Renal cortex interstitium (tissue), 15 donors: ENCODE data around the gene TTC4. TPM values are rescaled to one million over a fixed set of nuclear protein-coding genes. Genes with fewer than 3 reads are reported as not detected.

ENCODE experiments used
- DNase-seq, 11 donors: peaks; one replicate each; pipeline ENCODE4 v3.0.0-alpha.2; 2013; ENCODE audit warnings: low read depth in 9 of 11, low spot score in 4 of 11; ENCODE audit errors: extremely low read depth in 1 of 11
- long read RNA-seq, 16 experiments: transcript quantifications; one replicate each; lab custom pipeline, GENCODE V29; 2026
- polyA plus RNA-seq, 3 donors: library from polyadenylated mRNA; unstranded; fragments of 120-200 nt; gene quantifications; one replicate each; pipeline ENCODE4 v1.2.1, GENCODE V29; 2013; ENCODE audit not compliant: insufficient read length in 3 of 3

TTC4 gene, protein sequence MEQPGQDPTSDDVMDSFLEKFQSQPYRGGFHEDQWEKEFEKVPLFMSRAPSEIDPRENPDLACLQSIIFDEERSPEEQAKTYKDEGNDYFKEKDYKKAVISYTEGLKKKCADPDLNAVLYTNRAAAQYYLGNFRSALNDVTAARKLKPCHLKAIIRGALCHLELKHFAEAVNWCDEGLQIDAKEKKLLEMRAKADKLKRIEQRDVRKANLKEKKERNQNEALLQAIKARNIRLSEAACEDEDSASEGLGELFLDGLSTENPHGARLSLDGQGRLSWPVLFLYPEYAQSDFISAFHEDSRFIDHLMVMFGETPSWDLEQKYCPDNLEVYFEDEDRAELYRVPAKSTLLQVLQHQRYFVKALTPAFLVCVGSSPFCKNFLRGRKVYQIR
- polyA plus RNA-seq: 10 to 100 TPM; 31.8 to 34.1 (median 32.8) TPM
- long read RNA-seq, donor 1, transcript TTC4-204 (3 exons, 549 nt): minor isoform, 5 of 12 reads
- long read RNA-seq, donor 1, transcript TTC4-201 (10 exons, 2,395 nt): major isoform, 7 of 12 reads
- long read RNA-seq, donor 1, partial matches to known transcripts: 0 of 12 reads
- long read RNA-seq, donor 1, other reads (novel, unspliced or antisense): 0 of 12 reads
- long read RNA-seq, donor 2, transcript TTC4-204 (3 exons, 549 nt): major isoform, 5 of 7 reads
- long read RNA-seq, donor 2, partial matches to known transcripts: 0 of 7 reads
- long read RNA-seq, donor 2, other reads (novel, unspliced or antisense): 0 of 7 reads
- long read RNA-seq, donor 3, transcript TTC4-201 (10 exons, 2,395 nt): major isoform, 12 of 24 reads
- long read RNA-seq, donor 3, partial matches to known transcripts: 8 of 24 reads
- long read RNA-seq, donor 3, other reads (novel, unspliced or antisense): 0 of 24 reads
- long read RNA-seq, donor 4, transcript TTC4-201 (10 exons, 2,395 nt): major isoform, 6 of 14 reads
- long read RNA-seq, donor 4, partial matches to known transcripts: 7 of 14 reads
- long read RNA-seq, donor 4, other reads (novel, unspliced or antisense): 0 of 14 reads
- long read RNA-seq, donor 5: 0 reads
- long read RNA-seq, donor 6, transcript TTC4-201 (10 exons, 2,395 nt): minor isoform, 6 of 24 reads
- long read RNA-seq, donor 6, transcript TTC4-204 (3 exons, 549 nt): major isoform, 7 of 24 reads
- long read RNA-seq, donor 6, partial matches to known transcripts: 11 of 24 reads
- long read RNA-seq, donor 6, other reads (novel, unspliced or antisense): 0 of 24 reads
- long read RNA-seq, donor 7, transcript TTC4-201 (10 exons, 2,395 nt): major isoform, 8 of 18 reads
- long read RNA-seq, donor 7, partial matches to known transcripts: 8 of 18 reads
- long read RNA-seq, donor 7, other reads (novel, unspliced or antisense): 0 of 18 reads
- long read RNA-seq, donor 8, transcript TTC4-204 (3 exons, 549 nt): minor isoform, 6 of 25 reads
- long read RNA-seq, donor 8, transcript TTC4-201 (10 exons, 2,395 nt): major isoform, 19 of 25 reads
- long read RNA-seq, donor 8, partial matches to known transcripts: 0 of 25 reads
- long read RNA-seq, donor 8, other reads (novel, unspliced or antisense): 0 of 25 reads
- long read RNA-seq, donor 9, transcript TTC4-201 (10 exons, 2,395 nt): major isoform, 11 of 13 reads
- long read RNA-seq, donor 9, partial matches to known transcripts: 0 of 13 reads
- long read RNA-seq, donor 9, other reads (novel, unspliced or antisense): 0 of 13 reads
- long read RNA-seq, donor 10, transcript TTC4-201 (10 exons, 2,395 nt): major isoform, 12 of 13 reads
- long read RNA-seq, donor 10, partial matches to known transcripts: 0 of 13 reads
- long read RNA-seq, donor 10, other reads (novel, unspliced or antisense): 0 of 13 reads
- long read RNA-seq, donor 11, partial matches to known transcripts: 0 of 4 reads
- long read RNA-seq, donor 11, other reads (novel, unspliced or antisense): 0 of 4 reads
- long read RNA-seq, donor 12, transcript TTC4-201 (10 exons, 2,395 nt): major isoform, 9 of 11 reads
- long read RNA-seq, donor 12, partial matches to known transcripts: 0 of 11 reads
- long read RNA-seq, donor 12, other reads (novel, unspliced or antisense): 0 of 11 reads
- long read RNA-seq, donor 13, transcript TTC4-204 (3 exons, 549 nt): minor isoform, 11 of 26 reads
- long read RNA-seq, donor 13, transcript TTC4-201 (10 exons, 2,395 nt): major isoform, 13 of 26 reads
- long read RNA-seq, donor 13, partial matches to known transcripts: 0 of 26 reads
- long read RNA-seq, donor 13, other reads (novel, unspliced or antisense): 0 of 26 reads
- long read RNA-seq, donor 14, transcript TTC4-201 (10 exons, 2,395 nt): major isoform, 9 of 19 reads
- long read RNA-seq, donor 14, partial matches to known transcripts: 9 of 19 reads
- long read RNA-seq, donor 14, other reads (novel, unspliced or antisense): 0 of 19 reads
- long read RNA-seq, donor 15, partial matches to known transcripts: 0 of 3 reads
- long read RNA-seq, donor 15, other reads (novel, unspliced or antisense): 0 of 3 reads
- long read RNA-seq, donor 16, transcript TTC4-201 (10 exons, 2,395 nt): major isoform, 29 of 29 reads
- long read RNA-seq, donor 16, partial matches to known transcripts: 0 of 29 reads
- long read RNA-seq, donor 16, other reads (novel, unspliced or antisense): 0 of 29 reads

DNA sequence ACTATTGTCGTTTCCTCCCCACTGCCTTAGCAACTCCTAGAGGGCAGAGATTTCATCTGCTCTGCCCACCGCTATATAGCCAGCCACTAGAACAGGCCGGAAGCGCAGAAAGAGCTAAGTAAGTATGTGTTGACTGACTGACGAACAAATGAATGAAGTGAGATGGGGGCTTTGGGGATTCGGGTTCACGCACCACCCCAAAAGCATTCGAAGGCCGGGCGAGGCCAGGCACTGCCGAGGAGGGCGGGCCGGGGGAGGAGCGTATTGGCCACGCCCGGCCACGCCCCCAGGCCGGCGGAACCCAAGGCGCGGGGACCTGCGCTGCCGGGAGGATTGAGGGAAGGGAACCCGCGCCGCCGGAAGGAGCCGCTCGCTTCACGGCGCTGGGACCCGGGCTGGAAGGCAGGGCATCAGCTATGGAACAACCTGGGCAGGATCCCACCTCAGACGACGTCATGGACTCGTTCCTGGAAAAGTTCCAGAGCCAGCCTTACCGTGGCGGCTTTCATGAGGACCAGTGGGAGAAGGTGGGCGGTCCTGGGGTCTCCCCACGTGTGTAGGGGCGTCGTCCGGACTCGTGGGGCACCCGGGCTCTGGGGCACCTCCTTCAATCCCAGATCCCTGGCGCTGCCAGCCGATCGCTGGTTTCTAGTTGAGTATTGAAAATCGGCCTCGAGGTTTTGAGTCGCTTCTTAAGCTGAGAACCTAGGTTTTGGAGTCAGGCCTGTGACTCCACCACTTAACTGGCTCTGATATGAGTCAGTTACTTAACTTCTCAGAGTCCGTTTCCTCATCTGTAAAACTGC lies at the start of gene TTC4:
Gene TTC4, plus strand, starts transcription at position 369 of the 806 bp plus-strand sequence. Its CDS starts 48 bp downstream, at position 417.
- peak; percentile 52 to 80 (median 73) for DNase-seq

GRCh38 chr1:54666333-54666732 lies 49.3 kb upstream of the TTC4 start:
- no peak for DNase-seq

GRCh38 chr1:54667797-54668196 lies 47.9 kb upstream of the TTC4 start:
- DNase-seq: no peak

GRCh38 chr1:54668567-54668966 lies 47.1 kb upstream of the TTC4 start:
- DNase-seq: no peak

- DNase-seq: no peak
Measured at GRCh38 chr1:54671985-54672608, 43.6 kb upstream of the TTC4 start.

DNA sequence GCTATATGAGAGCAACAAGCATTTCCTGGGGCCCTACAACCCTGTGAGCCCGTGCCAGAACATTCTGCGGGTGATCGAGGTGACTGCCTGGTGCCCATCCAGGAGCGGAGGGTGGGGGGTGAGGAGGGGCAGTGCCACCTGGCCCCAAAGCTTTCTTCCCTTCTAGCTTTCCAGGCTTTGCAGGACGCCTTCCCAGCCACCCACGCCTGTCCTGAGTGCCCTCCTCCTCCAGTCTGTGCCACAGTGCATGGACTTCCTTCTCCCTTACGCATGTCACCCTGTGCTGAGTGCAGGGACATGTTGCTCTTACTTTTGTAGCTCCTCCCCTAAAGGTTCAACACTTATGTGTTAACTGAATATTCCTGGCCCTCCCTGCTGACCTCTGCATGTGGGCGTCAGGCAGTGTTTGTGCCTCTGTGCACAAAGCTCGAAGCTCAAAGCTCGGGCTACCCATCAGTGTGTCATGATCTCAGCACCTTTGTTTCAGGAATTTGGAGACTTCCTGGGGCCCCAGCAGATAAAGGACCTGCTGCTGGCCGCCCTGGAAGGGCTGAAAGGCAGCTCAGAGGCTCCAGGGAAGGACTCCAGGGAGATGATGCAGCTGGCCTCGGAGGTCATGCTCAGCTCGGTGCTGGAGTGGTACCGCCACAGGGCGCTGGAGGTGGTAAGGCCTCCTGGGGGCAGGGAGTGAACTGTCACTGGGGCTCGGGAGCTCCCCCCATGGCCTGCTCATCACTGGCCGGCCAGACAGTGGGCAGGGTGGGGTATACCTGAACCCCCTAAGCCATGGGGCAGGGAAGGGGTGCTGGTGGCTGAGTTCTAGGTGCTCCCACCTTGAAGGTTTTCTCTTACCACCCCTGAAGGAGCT lies 36.7 kb upstream of the TTC4 start:
- DNase-seq: no peak

DNA sequence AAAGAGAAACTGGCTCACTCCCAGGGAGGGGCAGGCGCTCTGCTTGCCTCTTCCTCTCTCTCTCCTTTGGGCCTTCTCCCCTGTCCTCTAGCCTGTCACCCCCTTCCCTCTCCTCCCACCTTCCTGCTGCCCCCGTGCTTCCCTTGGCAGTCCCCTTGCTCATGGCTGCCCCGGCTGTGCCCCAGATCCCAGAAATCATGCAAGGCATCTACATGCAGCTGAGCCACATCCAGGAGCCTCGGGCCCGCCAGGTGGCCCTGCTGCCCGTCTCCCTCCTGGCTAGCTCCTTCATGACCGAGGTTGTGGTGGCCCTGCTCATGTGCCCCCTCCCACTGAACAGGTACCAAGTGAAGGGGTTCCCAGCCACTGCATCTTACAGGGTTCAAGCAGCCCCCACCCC lies 36.0 kb upstream of the TTC4 start:
- DNase-seq: no peak

DNA sequence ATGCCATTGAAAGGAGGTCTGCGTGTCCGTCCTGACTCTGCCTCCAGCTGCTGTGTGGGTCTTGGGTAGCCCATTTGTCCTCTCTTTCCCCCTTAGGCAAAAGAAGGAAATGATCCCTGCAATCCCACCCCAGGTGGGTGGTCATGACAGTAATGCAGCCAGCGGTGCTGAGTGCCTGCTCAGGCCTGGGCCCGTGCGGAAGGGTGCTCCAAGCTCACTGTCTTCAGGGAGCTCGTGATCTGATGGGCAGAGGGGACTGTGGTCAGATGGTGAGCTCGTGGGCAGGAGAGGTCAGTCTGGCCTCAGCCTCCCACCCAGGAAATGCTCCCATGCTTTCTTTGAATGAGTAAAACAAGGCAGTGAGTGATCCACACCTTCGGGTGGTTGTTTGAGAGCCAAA lies 35.3 kb upstream of the TTC4 start:
- no peak for DNase-seq

- peak in 9 of 11 donors; percentile 2 to 51 (median 22) for DNase-seq
Measured at GRCh38 chr1:54681358-54681757, 34.3 kb upstream of the TTC4 start.

- no peak for DNase-seq
Measured at GRCh38 chr1:54683453-54683852, 32.2 kb upstream of the TTC4 start.

DNA sequence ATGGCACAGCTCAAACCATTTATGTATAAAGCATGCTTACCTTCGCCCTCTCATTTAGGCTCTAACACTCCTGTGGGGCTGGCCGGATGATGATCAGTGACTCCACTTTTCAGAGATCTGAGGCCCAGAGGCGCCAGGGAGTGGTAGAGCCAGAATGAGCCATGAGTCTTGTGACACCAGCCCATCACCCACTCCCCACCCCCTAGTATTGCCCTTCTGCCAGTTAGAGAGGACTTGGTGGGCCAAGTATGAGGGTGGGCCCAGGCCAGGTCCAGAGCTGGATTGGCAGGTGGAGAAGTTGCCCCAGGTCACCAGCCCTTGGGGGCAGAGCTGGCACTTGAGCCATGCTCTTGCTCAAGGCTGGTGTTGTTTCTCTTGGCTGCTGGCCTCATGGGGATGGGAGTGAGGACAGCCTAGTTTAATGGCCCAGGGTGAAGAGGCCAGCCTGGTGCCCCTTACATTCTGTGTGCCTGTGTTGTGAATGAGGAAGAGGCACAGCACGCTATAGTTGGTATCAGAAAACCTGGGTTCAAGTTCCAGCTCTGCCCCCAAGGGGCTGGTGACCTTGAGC lies 30.2 kb upstream of the TTC4 start:
- no peak for DNase-seq

DNA sequence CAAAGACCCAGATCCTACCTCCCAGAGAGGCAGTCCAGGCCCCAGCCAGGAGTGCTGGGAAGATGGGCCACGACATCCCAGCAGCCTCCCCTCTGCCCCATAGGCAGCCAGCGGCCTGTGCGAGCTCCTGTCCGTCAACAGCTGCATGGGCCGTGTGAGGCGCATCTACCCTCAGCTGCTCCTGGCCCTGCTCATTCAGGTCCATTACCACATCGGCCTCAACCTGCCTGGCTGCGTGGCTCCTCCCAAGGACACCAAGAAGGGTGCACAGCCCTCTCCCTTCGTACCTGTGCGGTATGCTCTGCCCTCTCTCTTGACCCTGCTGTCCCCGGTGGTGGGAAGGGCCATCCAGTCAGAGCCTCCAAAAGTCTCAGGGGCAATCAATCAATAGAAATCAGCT lies 29.5 kb upstream of the TTC4 start:
- no peak for DNase-seq

DNA sequence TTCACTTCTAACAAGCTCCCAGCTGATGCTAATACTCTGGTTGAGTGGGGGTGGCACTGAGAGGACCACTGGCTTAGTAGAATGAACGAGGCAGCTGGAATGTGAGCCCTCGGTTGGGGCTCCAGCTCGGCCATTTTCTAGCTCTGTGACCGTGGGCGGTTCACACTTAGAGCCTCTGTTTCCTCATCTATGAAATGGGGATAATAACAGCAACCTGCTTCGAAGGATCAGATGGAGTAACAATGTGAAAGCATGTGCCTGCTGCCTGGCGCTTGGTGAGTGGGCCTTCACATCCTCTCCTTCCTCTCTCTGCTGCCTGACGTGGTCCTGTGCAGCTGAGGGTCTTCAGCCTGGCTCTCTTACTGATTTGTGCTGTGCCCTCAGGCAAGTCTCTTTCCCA lies 20.9 kb upstream of the TTC4 start:
- DNase-seq: no peak

GRCh38 chr1:54695221-54695620 lies 20.4 kb upstream of the TTC4 start:
- no peak for DNase-seq
